HG02885 (cell line): ENCODE measurements around the gene CELA2A.
A peak's percentile ranks its signal among the peaks of the same experiment; 100 is the strongest.

ENCODE experiments used
- ATAC-seq: cut with Tn5 transposase; IDR thresholded peaks from one replicate; pipeline ENCODE4 v1.9.1; 2021; ENCODE audit warnings: mild to moderate bottlenecking; ENCODE audit not compliant: unreplicated experiment, poor library complexity

The CELA2A gene

DNA sequence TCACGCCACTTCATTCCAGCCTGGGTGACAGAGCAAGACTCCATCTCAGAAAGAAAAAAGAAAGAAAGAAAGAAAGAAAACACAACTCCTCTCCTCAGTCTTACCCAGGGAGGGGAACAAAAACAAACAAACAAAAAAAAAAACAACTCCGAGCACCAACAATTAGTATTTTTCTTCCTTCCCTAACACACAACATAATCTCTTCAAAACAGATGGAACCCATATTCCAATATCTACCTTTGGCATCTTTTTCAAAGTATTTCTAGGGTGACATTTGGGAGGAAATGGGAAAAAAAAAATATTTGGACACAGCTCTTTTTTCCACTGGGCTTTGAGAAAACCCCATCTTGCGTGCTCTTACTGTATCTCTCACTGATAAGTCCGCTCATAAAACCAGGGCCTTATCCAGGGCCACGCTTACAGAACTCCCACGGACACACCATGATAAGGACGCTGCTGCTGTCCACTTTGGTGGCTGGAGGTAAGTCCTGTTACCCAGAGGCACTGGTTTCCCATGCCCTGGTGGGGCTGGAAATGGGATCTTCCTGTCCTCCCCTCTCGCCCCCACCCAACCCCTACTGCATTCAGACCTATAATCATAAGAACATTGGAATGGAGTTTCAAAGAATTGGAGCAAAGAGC, at the start of gene CELA2A:
TSS of gene CELA2A (plus strand) at position 420 of the 642 bp plus-strand sequence. CDS start at position 442, 22 bp downstream.
- no peak for ATAC-seq

DNA sequence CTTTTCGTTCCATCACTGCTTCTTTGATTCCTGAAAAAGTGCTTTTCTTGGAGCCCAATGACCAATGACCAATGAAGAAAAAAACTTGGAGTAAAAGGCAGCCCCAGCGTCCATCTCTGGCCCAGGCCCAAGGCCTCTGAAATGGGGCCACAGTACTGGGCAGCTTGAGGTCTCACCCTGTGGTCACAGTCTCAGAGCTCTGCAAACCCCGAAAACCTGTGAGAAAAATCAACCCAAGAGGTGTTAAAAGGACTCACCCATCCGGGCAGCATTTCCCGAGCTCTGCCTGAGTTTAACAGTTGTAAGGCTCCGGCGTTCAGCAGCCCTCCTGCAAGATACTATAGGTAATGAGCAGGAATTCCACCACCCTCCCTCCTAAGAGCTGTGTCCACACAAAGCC, 49.0 kb upstream of the CELA2A start:
- ATAC-seq, result no peak

DNA sequence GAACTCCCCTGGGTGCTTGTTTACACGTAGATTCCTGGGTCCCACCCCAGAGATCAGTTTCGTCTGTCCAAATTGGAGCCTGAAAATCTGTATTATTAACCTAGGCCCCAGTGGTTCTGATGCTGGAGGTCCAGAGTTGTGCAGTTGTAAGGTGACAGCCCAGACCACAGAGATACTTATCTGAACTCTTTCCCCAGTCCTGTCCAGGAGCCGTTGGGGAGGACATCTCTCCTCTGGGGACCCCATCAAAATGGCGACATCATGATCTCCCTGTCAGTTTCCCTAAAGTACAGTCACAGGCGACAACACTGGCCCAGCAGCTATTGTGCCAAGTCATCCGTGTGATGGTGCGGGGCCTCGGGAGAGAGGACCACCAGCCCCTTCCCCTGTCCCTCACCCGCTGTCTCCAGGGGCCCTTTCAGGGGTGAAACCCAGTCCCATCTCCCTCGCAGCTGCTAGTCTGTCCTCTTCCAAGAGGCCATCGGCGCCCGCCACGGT, 47.6 kb upstream of the CELA2A start:
- ATAC-seq, result no peak

DNA sequence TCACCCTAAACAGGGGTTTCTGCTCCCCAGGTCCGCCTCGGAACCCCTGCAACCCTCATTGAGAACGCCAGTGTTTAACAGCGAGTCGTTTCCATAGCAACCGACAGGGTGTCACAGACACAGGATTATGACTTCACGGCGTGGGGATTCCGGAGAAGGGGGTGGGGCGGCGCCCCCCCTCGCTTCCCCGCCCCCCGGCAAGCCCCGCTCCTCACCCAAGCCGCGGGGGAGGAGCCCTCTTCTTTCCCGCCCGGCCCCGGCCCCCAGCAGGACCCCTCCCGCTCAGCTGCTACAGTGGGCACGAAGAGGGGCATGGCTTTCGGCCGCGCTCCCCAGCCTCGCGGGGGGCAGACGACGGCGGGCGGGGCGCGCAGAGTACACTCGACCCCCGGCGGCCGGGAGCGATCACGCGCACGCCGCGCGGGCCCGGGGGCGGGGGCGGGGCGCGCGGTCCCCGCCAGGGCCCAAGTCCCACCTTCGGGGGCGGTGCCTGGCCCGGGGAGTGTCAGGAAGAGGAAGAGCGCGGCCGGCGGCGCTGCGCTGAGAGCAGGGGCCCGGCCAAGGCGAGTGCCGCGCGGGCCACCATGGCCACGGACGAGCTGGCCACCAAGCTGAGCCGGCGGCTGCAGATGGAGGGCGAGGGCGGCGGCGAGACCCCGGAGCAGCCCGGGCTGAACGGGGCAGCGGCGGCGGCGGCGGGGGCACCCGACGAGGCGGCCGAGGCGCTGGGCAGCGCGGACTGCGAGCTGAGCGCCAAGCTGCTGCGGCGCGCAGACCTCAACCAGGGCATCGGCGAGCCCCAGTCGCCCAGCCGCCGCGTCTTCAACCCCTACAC, 46.9 kb upstream of the CELA2A start, which contains the start of gene EFHD2:
TSS of gene EFHD2 (plus strand) at position 501 of the 835 bp plus-strand sequence. CDS start at position 585, 84 bp downstream.
- ATAC-seq, result peak; percentile 81

DNA sequence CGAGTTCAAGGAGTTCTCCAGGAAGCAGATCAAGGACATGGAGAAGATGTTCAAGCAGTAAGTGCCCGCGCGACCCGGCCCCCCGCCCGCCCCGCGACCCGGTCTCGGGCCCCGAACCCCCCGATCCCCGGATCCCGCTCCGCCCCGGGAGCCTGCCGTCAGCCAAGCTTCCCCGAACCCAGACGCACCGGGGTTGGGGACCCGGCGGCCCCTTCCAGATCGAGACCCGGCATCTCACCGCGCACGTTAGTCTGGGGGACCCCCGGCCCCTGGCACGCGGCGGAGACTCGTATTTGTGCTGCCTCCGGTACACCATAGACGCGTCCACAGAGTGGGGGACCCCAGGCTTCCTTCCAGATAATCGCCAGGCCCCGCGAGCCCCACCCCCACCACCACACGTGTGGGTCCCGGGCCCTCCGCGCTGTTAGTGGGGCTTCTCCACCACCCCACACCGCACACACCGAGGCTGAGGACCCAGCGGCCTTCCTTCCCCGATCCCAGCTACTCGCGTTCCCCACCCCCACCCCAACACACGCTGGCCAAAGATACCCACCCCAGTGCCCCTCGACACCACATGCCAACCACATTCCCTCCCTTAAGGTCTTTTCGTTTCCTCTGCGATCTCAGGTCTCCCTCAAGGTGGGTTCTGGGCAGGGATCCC, 46.2 kb upstream of the CELA2A start:
- no peak for ATAC-seq

DNA sequence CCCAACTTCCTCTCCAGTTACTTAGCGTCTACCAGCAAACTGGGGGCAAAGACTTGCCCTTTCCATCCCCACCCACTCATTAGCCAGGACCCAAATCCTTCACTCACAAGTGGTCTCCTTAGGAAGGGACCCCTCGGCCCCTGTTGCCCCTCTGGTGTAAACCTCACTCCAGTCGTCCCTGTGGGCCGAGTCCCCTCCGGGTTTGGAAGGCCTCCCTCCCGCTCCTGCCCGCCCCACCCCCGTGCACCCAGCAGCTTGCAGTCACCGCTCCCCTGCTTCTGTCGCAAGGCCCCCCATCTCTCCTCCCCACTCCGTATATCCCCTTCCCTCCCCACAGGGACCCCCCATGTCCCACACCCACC, 45.7 kb upstream of the CELA2A start:
- no peak for ATAC-seq

DNA sequence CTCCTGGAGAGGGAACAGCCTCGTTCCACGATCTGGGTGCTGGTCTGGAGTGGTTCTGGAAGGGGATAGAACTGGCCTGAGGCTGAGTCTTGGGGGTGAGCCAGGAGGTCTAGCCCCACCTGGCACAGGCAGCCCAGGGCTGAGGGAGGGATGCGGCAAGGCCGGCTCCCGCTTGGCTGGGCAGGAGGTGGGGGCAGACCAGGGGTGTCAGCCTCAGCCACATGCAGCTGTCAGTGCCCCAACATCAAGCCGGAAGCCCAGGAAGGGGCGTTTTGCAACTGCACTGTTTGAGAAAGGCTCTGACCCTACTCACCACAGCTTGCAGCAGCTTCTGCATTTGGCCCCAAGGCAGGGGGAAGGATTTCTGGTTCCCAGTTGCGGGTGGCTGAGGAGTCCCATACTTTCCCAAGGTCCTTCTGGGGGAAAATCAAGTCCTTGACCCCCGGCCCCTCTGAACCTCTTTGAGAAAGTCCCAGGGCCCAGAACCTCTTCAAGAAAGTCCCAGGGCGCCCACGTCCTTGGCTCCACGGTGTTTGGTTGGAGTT, 44.9 kb upstream of the CELA2A start:
- no peak for ATAC-seq

- ATAC-seq, result no peak
Observed at GRCh38 chr1:15412175-15412800, 44.2 kb upstream of the CELA2A start.

DNA sequence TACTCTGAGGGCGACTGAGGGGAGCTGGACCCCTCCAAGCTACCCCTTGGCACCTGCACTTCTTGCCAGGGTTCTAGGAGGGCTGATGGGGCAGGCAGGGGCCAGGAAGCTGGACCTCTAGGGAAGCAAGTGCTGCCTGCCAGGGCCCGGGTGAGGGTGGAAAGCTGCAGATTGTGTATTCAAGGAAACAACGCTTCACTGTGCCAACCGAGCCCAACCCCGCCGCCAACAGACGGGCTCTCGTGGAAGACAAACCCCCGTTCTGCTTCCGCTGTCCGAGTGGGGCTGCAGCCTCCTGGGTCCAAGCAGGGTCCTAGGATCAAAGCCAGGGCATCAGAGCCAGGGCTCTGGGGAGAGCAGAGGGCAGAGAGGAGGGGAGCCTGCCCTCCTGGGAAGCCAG, 43.7 kb upstream of the CELA2A start:
- no peak for ATAC-seq

GRCh38 chr1:15413563-15414444, 42.7 kb upstream of the CELA2A start:
- ATAC-seq, result no peak

- ATAC-seq, result no peak
Observed at GRCh38 chr1:15414445-15414983, 42.0 kb upstream of the CELA2A start.

DNA sequence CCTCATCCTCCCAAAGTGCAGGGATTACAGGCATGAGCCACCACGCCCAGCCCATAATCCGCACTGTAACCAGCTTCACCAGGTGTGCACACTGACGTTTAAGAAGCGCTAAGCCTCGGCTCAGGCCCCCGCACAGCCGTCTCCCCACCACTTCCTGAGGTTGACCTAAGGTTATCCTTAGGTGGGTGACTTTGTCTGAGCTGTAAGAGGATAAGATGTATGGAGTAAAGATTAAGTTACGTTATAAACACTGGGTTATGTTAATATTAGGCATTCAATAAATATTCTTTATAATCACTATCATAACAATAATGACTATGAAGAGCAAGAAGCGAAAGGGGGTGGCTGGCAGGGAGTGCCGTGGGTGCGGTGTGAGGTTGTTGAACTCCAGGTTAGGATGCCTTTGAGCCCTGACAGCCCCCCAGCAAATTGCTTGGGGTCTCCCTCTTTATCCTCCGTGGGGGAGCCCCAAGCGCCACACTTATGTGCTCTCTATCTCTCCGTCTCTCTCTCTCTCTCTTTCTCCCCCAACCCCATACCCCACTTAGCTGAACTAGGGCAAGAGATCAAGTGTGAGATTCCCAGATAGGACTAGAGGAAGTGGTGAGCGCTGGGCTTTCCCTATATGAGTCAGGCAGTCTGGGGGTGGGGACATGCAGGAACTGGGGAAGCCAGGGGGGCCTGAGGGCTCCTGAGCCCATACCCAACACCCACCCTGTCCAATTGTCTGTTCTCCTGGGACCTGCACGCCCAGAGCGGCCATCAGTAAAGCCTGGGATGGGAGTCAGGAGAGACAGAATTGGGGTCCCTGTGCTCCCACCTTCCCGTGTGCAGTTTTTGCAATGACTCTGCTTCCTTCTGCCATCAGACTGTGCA, 39.2 kb upstream of the CELA2A start:
- ATAC-seq, result no peak

DNA sequence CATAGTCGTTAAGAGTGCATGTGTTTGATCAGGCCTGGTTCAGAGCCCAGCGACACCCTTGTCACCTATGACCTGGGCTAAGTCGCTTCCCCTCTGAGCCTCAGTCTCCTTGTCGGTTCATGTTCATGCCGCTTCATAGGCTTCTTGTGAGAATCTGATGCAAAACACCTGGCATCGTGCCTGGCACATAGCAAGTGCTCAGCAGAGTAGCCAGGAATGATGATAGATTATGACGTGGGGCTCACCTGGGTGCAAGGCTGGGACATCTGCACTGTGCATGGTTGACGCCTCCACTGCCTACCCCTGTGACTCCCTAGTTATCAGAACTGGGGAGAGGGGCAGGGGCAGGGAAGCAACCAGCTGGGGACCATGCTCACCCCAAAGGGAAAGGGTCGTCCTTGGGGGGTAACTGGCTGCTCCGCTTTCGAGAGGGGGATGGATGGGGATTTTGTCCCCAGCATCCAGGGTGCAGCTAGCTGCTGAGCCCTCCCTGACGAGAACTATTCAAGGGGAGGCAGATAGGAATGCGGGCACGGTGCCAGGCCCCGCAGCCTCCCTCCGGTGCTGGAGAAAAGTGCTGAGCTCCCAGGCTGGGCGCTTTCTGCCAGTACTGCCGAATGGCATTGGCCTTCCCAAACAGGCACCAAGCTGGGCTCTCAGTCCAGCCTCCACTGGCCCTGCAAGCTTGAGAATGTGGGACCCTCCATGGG, 37.6 kb upstream of the CELA2A start:
- no peak for ATAC-seq

GRCh38 chr1:15420853-15421465, 35.6 kb upstream of the CELA2A start:
- ATAC-seq, result no peak

GRCh38 chr1:15422871-15423270, 33.7 kb upstream of the CELA2A start:
- ATAC-seq, result no peak

DNA sequence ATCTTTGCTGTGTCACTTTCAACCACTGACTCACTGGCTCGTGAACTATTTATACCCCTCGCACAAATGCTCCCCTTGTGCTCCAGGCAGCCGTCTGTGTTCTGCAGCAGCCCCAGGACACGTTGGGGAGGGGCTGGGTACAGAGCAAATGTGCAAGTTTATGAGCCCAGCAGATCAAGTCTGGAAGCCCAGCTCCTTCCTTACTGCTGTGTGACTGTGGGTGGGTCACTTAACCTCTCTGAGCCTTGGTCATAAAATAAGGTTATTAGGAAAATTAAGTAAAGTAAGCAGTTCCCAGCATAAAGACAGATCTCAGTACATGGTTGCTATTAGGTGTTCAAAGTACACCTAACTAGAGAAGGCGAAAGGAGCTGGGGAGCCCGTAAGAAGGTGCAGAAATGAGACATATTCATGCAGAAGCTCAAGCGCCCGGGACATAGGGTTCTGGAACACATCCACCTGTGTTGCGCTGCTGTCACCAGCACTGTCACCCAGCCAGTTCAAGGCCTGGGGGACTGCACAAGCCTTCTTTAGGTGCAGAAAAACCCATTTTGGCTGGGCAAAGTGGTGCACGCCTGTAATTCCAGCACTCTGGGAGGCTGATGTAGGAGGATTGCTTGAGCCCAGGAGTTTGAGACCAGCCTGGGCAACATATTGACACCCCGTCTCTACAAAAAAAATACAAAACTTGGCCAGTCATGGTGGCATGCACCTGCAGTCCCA, 33.0 kb upstream of the CELA2A start:
- no peak for ATAC-seq
